ENCODE measurements around the gene NKAPL. TPM values are rescaled to one million over a fixed set of nuclear protein-coding genes. Genes with fewer than 3 reads are reported as not detected.

Gene NKAPL
- total and polyA plus RNA-seq, 2 of the 13 experiments (the other 11 are each of a cell fraction or from before 2014, with no cell fraction given), result not detected

- TF ChIP-seq ZNF616 (CRISPR knock-in tag; IDR thresholded peaks at IDR 0.05; ENCODE audit: low read depth), result 0 out of 2 replicates have a peak, but pooled peaks have one; percentile 44
Observed at GRCh38 chr6:28252009-28252975, 6.8 kb upstream of the NKAPL start, which contains the start of gene ZKSCAN4 (continued).

GRCh38 chr6:28254121-28254519, 5.0 kb upstream of the NKAPL start:
- Histone ChIP-seq H3K4me1 (ENCODE audit: insufficient read depth, low read length) (peaks cover 27% of the 10 kb centered on the region), H2AFZ (ENCODE audit: low read length) (no peak overlapping the region), H3K9me3 (ENCODE audit: low read length) (no peaks in the 10 kb centered on the region), H3K9ac (ENCODE audit: insufficient read depth, low read depth, low read length) (no peak overlapping the region), H3K4me3 (replicated peaks in 1 of 3; ENCODE audit: insufficient read depth in 1 of 3, low read depth in 2 of 3, low read length in 3 of 3) (no peak overlapping the region), H4K20me1 (ENCODE audit: insufficient read depth, low read length) (no peaks in the 10 kb centered on the region), H3K27ac (ENCODE audit: extremely low read length, insufficient read depth, low read length) (no peak overlapping the region), H3K36me3 (replicated peaks in 1 of 2; ENCODE audit: control insufficient read depth in 1 of 2, insufficient read depth in 2 of 2, low read length in 2 of 2) (no peaks in the 10 kb centered on the region), H3K79me2 (ENCODE audit: insufficient read depth, low read length) (peaks cover 11% of the 10 kb centered on the region), H3K4me2 (ENCODE audit: low read depth, low read length) (peak overlapping the region; percentile 95), H3K27me3 (ENCODE audit: control insufficient read depth in 1 of 2, insufficient read depth in 2 of 2, low read length in 2 of 2) (peaks cover 0 to 2% of the 10 kb centered on the region in 2 experiments; a peak in 1 of 5 replicates)
- WGBS (ENCODE audit: low lambda C conversion rate), result 77% methylated on average over 1 of the region's 1 CpG
- ATAC-seq (no peak), DNase-seq (ENCODE audit: low spot score) (no peak), FAIRE-seq (no peak)
- no TSS peak for BruUV-seq (replicated peaks)
- CTCF ChIA-PET (ENCODE audit: low intra/inter-chr PET ratio, low total read pairs), result no interaction called here
- in situ Hi-C loops (cut with HindIII; ENCODE audit: extremely low pct_ligation_motif_present, low pct_unique_long_range_greater_than_20kb) (loop anchor here (5.0 kb wide), 1 partner anchor 117 kb away; no protein-coding TSS in a partner anchor), intact Hi-C loops (cut with micrococcal nuclease; ENCODE audit: unreplicated experiment) (no loop called here)
- POLR2A ChIA-PET, result interaction anchor here (1.2 to 3.6 kb wide), 5 partner anchors 13 to 113 kb away, joined by 5 to 67 read pairs (median 19); partner anchors contain the start of genes ZKSCAN3, ZKSCAN8 and ZSCAN26
- TF ChIP-seq ZNF446 (CRISPR knock-in tag; IDR thresholded peaks at IDR 0.05), result no peak
- no peak for TF ChIP-seq DNMT3B (CRISPR knock-in tag; conservative IDR thresholded peaks at IDR 0.05)
- TF ChIP-seq RFX1 (IDR thresholded peaks at IDR 0.05), result peak; percentile 25
- TF ChIP-seq RFX3 (CRISPR knock-in tag; IDR thresholded peaks at IDR 0.05), result peak; percentile 57; the same call in 1 of the 2 replicates
- no peak for TF ChIP-seq ZBTB40 (IDR thresholded peaks at IDR 0.05)
- 0 out of 2 replicates have a peak, but pooled peaks have one; percentile 26 for TF ChIP-seq ZBTB40 (CRISPR knock-in tag; IDR thresholded peaks at IDR 0.05)

Measured in HepG2 (cell line).